NCI-H2171 (cell line): ENCODE measurements around the gene TRIM39.
"Not testable (repeated sequence)": the region's sequence is repeated elsewhere in the genome, so short reads cannot be mapped to it uniquely, and the experiment has no call there.

Source experiments
- DNase-seq: peaks from one replicate; lab custom pipeline; 2025; lab: John Stamatoyannopoulos, UW

The TRIM39 gene

GRCh38 chr6:30326526-30327231 is at the start of gene TRIM39:
Gene TRIM39 (plus strand): TSS chr6:30326927. CDS start chr6:30329318, 2,391 bp downstream.
- DNase-seq, result peak; percentile 77

- not testable (repeated sequence) for DNase-seq
Observed at GRCh38 chr6:30280988-30281387, 45.7 kb upstream of the TRIM39 start.

- DNase-seq, result no peak
Observed at GRCh38 chr6:30282522-30282921, 44.2 kb upstream of the TRIM39 start.

GRCh38 chr6:30283761-30284160 is 43.0 kb upstream of the TRIM39 start:
- DNase-seq, result no peak

- no peak for DNase-seq
Observed at GRCh38 chr6:30287139-30287538, 39.6 kb upstream of the TRIM39 start.

- no peak for DNase-seq
Observed at GRCh38 chr6:30295837-30296236, 30.9 kb upstream of the TRIM39 start.

- no peak for DNase-seq
Observed at GRCh38 chr6:30304002-30304401, 22.7 kb upstream of the TRIM39 start.

- DNase-seq, result no peak
Observed at GRCh38 chr6:30311101-30311500, 15.6 kb upstream of the TRIM39 start.

GRCh38 chr6:30311671-30312070 is 15.1 kb upstream of the TRIM39 start:
- no peak for DNase-seq

- no peak for DNase-seq
Observed at GRCh38 chr6:30312266-30312665, 14.5 kb upstream of the TRIM39 start.

- DNase-seq, result no peak
Observed at GRCh38 chr6:30312676-30313321, 13.9 kb upstream of the TRIM39 start.

- no peak for DNase-seq
Observed at GRCh38 chr6:30315156-30315555, 11.6 kb upstream of the TRIM39 start.

GRCh38 chr6:30317913-30318589 is 8.7 kb upstream of the TRIM39 start:
- no peak for DNase-seq

- DNase-seq, result no peak
Observed at GRCh38 chr6:30319146-30319835, 7.4 kb upstream of the TRIM39 start.

GRCh38 chr6:30321692-30322388 is 4.9 kb upstream of the TRIM39 start:
- DNase-seq, result no peak

- DNase-seq, result no peak
Observed at GRCh38 chr6:30322527-30323501, 3.9 kb upstream of the TRIM39 start.

GRCh38 chr6:30323806-30324205 is 2.9 kb upstream of the TRIM39 start:
- no peak for DNase-seq

GRCh38 chr6:30325150-30325872 is 1.4 kb upstream of the TRIM39 start:
- peak; percentile 38 for DNase-seq

GRCh38 chr6:30325873-30326525 is 728 bp upstream of the TRIM39 start:
- DNase-seq, result peak; percentile 66
